ENCODE data around the gene PIK3R1.

Gene PIK3R1

DNA sequence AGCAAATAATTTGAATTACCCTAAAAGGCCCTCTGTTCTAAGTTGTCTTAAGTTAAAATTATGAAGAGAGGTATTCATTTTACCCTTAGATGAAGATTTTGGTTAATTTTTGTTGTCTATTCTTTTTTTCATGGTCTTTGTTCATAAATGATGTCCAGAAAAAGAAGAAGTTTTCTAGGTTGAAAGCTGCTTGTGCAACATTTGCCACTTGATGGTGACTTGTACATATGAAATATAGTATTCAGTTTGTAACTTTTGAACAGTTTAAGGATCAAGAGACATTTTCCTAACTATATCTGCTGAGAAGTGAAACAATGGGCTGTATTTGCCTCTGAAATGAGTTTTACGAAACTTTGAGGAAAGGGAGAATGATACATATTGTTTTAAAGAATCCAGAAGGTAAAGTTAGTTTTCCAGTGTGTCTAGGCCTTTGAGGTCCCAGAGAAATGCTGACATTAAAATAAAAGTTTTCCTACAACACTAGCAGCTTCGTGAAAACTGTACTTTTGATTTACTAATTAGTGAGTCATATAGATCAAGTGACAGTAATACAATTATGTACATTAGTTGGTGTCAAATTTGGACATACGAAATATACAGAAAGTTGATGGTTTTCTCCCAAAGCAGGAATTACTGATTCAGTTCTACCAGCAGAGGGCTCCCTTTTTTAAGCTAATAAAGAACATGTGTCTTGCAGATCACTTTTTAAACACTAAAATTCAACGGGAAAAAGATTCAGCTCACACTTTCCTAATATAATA, 70.5 kb downstream of the PIK3R1 start:
- Histone ChIP-seq H3K4me1 (ENCODE audit: insufficient read depth, low read length) (peaks cover 32% of the 10 kb centered on the region), H3K9ac (ENCODE audit: low read depth, low read length) (no peak overlapping the region), H3K4me3 (ENCODE audit: low read length) (no peak overlapping the region), H3K36me3 (ENCODE audit: insufficient read depth, low read length) (peaks cover under 1% of the 10 kb centered on the region), H3K27ac (ENCODE audit: low read depth, low read length) (no peak overlapping the region), H3K9me3 (ENCODE audit: insufficient read depth, low read depth, low read length) (no peaks in the 10 kb centered on the region), H3K27me3 (ENCODE audit: insufficient read depth, low read length) (no peaks in the 10 kb centered on the region)
- WGBS: 90% methylated on average over 2 of the region's 4 CpGs

DNA sequence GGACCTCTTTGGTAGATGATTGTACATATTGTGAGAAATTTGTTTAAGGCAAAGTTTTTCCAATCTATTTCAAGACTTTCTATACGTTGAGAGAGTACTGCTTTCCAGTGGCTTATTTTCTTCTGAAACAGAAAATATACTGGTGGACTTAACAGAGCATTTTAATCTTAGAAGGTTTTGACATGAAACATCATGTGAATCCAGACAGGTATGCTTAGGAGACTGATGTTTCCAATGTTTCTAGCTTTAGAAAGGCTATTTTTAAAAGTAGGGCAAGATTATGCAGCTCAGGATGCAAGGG, 71.0 kb downstream of the PIK3R1 start:
- no peaks in the 10 kb centered on the region for H3K9me3 ChIP-seq (ENCODE audit: insufficient read depth, low read depth, low read length)
- H3K36me3 ChIP-seq (ENCODE audit: insufficient read depth, low read length): no peaks in the 10 kb centered on the region; the same call in 1 of the 2 replicates
- H3K27me3 ChIP-seq (ENCODE audit: insufficient read depth, low read length): no peaks in the 10 kb centered on the region
- 88% methylated on average over 1 of the region's 1 CpG for WGBS
- H3K4me3 ChIP-seq (ENCODE audit: low read length): no peak overlapping the region
- H3K27ac ChIP-seq (ENCODE audit: low read depth, low read length): no peak overlapping the region
- H3K4me1 ChIP-seq (ENCODE audit: insufficient read depth, low read length): peaks cover 33% of the 10 kb centered on the region
- H3K9ac ChIP-seq (ENCODE audit: low read depth, low read length): no peak overlapping the region

DNA sequence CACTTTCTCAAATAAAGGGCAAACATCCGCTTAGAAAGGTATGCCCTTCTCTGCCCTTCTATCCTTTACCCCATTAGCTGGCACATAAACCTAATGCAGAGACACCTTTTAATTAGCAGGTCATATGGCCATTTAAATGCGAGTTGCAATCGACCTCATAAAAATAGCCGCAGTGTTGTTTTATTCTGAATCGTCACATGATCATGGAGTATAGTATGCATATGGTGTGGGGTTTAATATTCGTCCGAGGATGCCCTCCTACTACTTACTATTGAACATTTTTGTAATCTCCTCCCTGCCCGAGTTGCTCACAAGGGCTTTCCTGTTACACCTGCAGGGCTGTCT, 72.0 kb downstream of the PIK3R1 start:
- peaks cover 5% of the 10 kb centered on the region for H3K36me3 ChIP-seq (ENCODE audit: insufficient read depth, low read length)
- no peaks in the 10 kb centered on the region for H3K27me3 ChIP-seq (ENCODE audit: insufficient read depth, low read length)
- H3K4me1 ChIP-seq (ENCODE audit: insufficient read depth, low read length): peaks cover 40% of the 10 kb centered on the region
- 0 out of 2 replicates have a peak overlapping the region, but pooled peaks have one; percentile 42 for H3K27ac ChIP-seq (ENCODE audit: low read depth, low read length)
- H3K4me3 ChIP-seq (ENCODE audit: low read length): peak overlapping the region; percentile 74
- no peaks in the 10 kb centered on the region for H3K9me3 ChIP-seq (ENCODE audit: insufficient read depth, low read depth, low read length)
- H3K9ac ChIP-seq (ENCODE audit: low read depth, low read length): peak overlapping the region; percentile 67; the same call in 1 of the 2 replicates
- 83% methylated on average over 6 of the region's 8 CpGs for WGBS

DNA sequence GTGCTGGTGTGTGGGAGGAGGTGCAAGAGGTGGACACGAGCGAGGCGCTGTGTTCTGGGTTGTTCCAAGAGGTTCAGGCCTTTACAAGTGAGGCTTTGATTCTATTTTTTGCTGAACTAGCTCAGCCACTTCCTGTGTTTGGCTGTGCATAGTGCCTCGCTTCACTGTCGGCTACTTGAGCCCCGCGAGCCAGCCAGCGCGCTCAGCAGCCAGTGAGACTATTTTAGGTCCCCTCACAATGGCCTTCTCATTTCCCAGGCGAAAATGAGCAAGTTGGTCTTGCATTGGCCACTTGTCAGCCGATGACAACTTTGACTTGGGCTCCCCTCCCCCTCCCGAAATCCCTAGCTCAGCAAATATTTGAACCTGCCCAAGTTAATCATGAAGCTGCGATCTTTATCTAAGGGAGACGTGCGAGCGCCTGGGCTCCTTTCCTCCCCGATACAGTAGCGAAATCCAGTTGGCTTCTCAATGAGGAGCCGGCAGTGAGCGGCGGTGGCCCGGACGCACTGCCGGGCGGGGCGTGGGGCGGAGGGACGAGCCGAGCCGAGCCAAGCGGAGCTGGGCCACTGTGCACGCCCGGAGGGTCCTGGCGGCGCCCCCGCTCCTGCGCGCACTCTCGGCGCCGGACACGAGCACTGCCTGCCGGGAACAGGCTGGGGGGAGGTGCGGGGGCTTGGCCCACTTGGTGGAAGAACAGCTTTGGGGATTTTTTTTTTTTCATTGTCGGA, 72.6 kb downstream of the PIK3R1 start:
- Histone ChIP-seq H3K27ac (ENCODE audit: low read depth, low read length) (peak overlapping the region; percentile 42), H3K36me3 (ENCODE audit: insufficient read depth, low read length) (peaks cover 10% of the 10 kb centered on the region), H3K9me3 (ENCODE audit: insufficient read depth, low read depth, low read length) (no peaks in the 10 kb centered on the region), H3K9ac (ENCODE audit: low read depth, low read length) (peak overlapping the region; percentile 67), H3K4me3 (ENCODE audit: low read length) (peak overlapping the region; percentile 74), H3K27me3 (ENCODE audit: insufficient read depth, low read length) (no peaks in the 10 kb centered on the region), H3K4me1 (ENCODE audit: insufficient read depth, low read length) (peaks cover 40% of the 10 kb centered on the region)
- WGBS: 3% methylated on average over 45 of the region's 45 CpGs

DNA sequence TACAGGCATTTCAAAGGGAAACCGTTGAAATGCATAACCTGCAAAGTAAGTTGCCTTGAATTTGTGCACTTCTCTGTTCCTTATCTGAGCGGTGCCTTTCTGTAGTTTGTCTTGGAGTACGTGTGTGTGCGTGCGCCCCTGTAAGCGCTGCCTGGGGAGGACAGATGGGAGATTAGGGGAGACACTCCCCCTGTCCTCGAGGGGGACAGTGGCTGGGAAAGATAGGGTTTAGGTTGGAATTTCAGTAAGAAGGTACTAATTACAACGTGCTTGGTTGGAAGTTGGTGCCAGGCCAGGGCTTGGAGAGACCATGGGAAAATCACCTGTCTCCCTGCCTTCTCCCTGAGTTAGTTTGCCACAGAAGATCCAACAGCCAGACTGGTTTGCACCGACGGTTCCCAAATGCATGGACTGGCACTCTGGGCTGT, 73.2 kb downstream of the PIK3R1 start:
- H3K4me3 ChIP-seq (ENCODE audit: low read length): peak overlapping the region; percentile 74
- H3K9me3 ChIP-seq (ENCODE audit: insufficient read depth, low read depth, low read length): no peaks in the 10 kb centered on the region
- H3K27me3 ChIP-seq (ENCODE audit: insufficient read depth, low read length): no peaks in the 10 kb centered on the region
- peaks cover 40% of the 10 kb centered on the region for H3K4me1 ChIP-seq (ENCODE audit: insufficient read depth, low read length)
- WGBS: 24% methylated on average over 10 of the region's 10 CpGs
- peak overlapping the region; percentile 42 for H3K27ac ChIP-seq (ENCODE audit: low read depth, low read length)
- H3K36me3 ChIP-seq (ENCODE audit: insufficient read depth, low read length): peaks cover 16% of the 10 kb centered on the region
- H3K9ac ChIP-seq (ENCODE audit: low read depth, low read length): peak overlapping the region; percentile 67

DNA sequence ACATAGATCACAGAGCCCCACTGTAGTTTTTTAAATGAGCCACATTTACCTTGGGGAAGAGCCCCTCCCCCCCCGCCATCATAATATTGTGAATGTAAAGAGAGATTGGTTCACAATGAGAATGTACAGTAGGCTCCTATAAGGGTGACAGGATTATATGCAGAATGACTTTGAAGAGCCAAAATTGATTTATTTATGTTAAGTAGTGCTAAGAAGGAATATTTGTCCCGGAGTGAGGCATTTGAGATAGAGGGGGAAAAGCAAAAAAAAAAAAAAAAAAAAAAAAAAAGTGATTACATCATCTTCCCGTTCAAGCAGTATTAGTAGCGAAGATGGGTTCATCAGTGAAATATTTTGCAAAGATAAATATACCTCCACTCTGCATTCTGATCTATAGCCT, 73.9 kb downstream of the PIK3R1 start:
- Histone ChIP-seq H3K4me3 (ENCODE audit: low read length) (peak overlapping the region; percentile 74), H3K27me3 (ENCODE audit: insufficient read depth, low read length) (no peaks in the 10 kb centered on the region), H3K36me3 (ENCODE audit: insufficient read depth, low read length) (peaks cover 24% of the 10 kb centered on the region), H3K9ac (ENCODE audit: low read depth, low read length) (no peak overlapping the region), H3K27ac (ENCODE audit: low read depth, low read length) (no peak overlapping the region), H3K9me3 (ENCODE audit: insufficient read depth, low read depth, low read length) (no peaks in the 10 kb centered on the region), H3K4me1 (ENCODE audit: insufficient read depth, low read length) (peaks cover 40% of the 10 kb centered on the region)
- WGBS: 100% methylated on average over 2 of the region's 4 CpGs

DNA sequence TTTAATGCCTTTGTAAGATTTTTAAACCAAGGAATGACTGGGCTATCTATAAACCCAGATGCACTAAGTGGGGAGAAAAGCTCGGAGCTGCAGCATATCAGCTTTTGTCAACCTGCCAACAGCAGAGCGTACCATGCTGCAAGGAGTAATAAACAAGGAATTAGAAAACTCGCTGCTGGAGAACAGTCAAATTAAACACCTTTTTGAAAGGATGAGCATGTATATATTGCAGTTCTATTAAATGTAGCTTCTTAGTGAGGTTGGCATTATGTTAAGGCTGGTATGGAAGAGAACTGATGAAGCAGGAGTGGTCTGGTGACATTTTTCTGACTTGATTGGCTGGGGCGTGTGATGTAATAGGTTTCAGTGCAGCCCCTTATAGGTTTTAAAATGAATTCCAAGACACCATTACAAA, 74.7 kb downstream of the PIK3R1 start:
- peaks cover 29% of the 10 kb centered on the region for H3K36me3 ChIP-seq (ENCODE audit: insufficient read depth, low read length)
- H3K27ac ChIP-seq (ENCODE audit: low read depth, low read length): no peak overlapping the region
- no peak overlapping the region for H3K4me3 ChIP-seq (ENCODE audit: low read length)
- H3K4me1 ChIP-seq (ENCODE audit: insufficient read depth, low read length): peaks cover 40% of the 10 kb centered on the region
- H3K9me3 ChIP-seq (ENCODE audit: insufficient read depth, low read depth, low read length): no peaks in the 10 kb centered on the region
- no peak overlapping the region for H3K9ac ChIP-seq (ENCODE audit: low read depth, low read length)
- WGBS: 89% methylated on average over 4 of the region's 4 CpGs
- no peaks in the 10 kb centered on the region for H3K27me3 ChIP-seq (ENCODE audit: insufficient read depth, low read length)

DNA sequence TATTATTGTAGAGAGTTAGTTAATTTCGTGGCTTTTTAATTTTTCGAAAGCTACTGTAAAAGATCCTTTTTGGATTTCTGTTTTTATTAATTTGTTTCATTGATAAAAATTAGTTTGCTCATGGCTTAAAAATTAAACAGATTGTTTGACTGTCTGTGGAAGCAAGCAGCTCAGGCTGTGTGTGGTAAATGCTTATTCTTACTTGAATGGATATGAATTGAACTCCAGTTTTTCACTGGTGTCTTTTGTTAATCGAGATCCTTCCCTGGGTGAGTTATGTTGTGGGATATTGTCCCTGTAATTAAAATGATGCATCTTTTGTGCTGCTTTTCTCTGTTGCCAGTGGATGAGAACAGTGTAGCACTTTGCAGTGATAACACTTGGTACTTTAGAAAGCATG, 75.3 kb downstream of the PIK3R1 start:
- Histone ChIP-seq H3K27ac (ENCODE audit: low read depth, low read length) (no peak overlapping the region), H3K9ac (ENCODE audit: low read depth, low read length) (no peak overlapping the region), H3K27me3 (ENCODE audit: insufficient read depth, low read length) (no peaks in the 10 kb centered on the region), H3K9me3 (ENCODE audit: insufficient read depth, low read depth, low read length) (no peaks in the 10 kb centered on the region), H3K4me3 (ENCODE audit: low read length) (no peak overlapping the region), H3K4me1 (ENCODE audit: insufficient read depth, low read length) (peaks cover 40% of the 10 kb centered on the region), H3K36me3 (ENCODE audit: insufficient read depth, low read length) (peaks cover 35% of the 10 kb centered on the region)
- 92% methylated on average over 3 of the region's 3 CpGs for WGBS

DNA sequence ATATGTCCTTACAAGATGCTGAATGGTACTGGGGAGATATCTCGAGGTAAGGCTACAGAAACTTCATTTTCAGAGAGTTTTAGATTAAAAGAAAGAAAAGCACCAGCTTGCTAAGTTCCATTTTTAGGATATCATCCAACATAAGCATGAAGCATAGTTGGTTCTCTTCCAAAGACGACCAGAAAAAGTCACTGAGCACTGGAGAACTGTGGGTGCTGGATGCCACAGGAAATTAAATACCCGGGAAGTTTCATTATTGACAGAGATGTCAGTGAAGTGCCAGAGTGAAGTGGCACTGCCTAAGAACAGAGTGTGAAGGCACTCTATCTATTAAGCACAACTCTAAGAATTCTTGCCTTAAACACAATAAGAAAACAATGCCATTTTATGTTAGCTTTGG, 76.8 kb downstream of the PIK3R1 start:
- WGBS: 95% methylated on average over 3 of the region's 3 CpGs
- Histone ChIP-seq H3K4me3 (ENCODE audit: low read length) (no peak overlapping the region), H3K9ac (ENCODE audit: low read depth, low read length) (no peak overlapping the region), H3K36me3 (ENCODE audit: insufficient read depth, low read length) (peaks cover 50% of the 10 kb centered on the region), H3K9me3 (ENCODE audit: insufficient read depth, low read depth, low read length) (no peaks in the 10 kb centered on the region), H3K4me1 (ENCODE audit: insufficient read depth, low read length) (peaks cover 31% of the 10 kb centered on the region), H3K27ac (ENCODE audit: low read depth, low read length) (no peak overlapping the region), H3K27me3 (ENCODE audit: insufficient read depth, low read length) (no peaks in the 10 kb centered on the region)

DNA sequence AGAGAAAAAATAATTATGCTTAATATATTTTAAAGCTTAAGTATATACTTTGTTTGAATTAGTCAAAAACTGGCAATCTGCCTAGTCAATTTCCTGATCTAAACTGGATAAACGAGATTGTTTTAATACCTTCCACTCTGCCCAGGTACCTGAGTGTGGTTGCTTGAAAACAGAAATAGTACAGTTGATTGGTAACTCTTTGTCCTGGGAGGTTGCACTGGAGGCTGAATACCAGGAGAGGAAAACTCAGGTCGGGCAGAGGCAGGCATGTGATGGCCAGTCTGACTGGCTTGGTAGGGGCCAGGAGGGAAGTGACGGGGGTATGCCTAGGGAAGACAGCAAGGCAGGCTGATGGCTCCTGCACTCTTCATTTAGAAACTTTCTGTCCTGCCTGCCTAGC, 80.2 kb downstream of the PIK3R1 start:
- Histone ChIP-seq H3K9me3 (ENCODE audit: insufficient read depth, low read depth, low read length) (no peaks in the 10 kb centered on the region), H3K36me3 (ENCODE audit: insufficient read depth, low read length) (peaks cover 67% of the 10 kb centered on the region), H3K4me3 (ENCODE audit: low read length) (no peak overlapping the region), H3K27ac (ENCODE audit: low read depth, low read length) (no peak overlapping the region), H3K27me3 (ENCODE audit: insufficient read depth, low read length) (no peaks in the 10 kb centered on the region), H3K4me1 (ENCODE audit: insufficient read depth, low read length) (peaks cover 8% of the 10 kb centered on the region), H3K9ac (ENCODE audit: low read depth, low read length) (no peak overlapping the region)
- 92% methylated on average over 3 of the region's 3 CpGs for WGBS

DNA sequence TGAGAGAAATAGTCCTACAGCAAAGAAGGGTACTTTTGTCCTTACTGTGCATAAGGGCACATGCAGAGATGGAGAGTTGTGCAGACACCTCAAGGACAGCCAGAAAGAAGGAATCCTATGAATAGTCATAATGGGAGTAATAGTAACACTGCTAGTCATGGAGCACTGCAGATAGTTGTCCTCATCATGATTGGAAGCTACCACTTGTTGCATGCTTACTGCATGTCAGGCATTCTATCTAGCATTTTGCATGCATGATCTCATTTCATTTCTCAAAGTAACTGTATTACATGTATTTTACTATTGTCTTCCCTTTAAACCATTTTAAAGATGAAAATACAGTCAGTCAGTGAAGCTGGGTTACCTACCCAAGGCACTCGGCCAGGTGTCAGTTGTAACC, 81.3 kb downstream of the PIK3R1 start:
- 100% methylated on average over 1 of the region's 1 CpG for WGBS
- Histone ChIP-seq H3K27ac (ENCODE audit: low read depth, low read length) (no peak overlapping the region), H3K4me1 (ENCODE audit: insufficient read depth, low read length) (peaks cover 4% of the 10 kb centered on the region; the same call in 1 of the 2 replicates), H3K27me3 (ENCODE audit: insufficient read depth, low read length) (no peaks in the 10 kb centered on the region), H3K9ac (ENCODE audit: low read depth, low read length) (no peak overlapping the region), H3K9me3 (ENCODE audit: insufficient read depth, low read depth, low read length) (no peaks in the 10 kb centered on the region), H3K4me3 (ENCODE audit: low read length) (no peak overlapping the region), H3K36me3 (ENCODE audit: insufficient read depth, low read length) (peaks cover 67% of the 10 kb centered on the region)
